Left lung (tissue), 10 donors: Measurements from ENCODE around the gene C16orf86. TPM values are rescaled to one million over a fixed set of nuclear protein-coding genes. Genes with fewer than 3 reads are reported as not detected.
"Not testable (repeated sequence)": the region's sequence is repeated elsewhere in the genome, so short reads cannot be mapped to it uniquely, and the experiment has no call there.

Experiments
- ATAC-seq: fragments of 200-7000 bp; cut with Tn5 transposase; one replicate; pipeline ENCODE4 v1.9.1; 2020; ENCODE audit warnings: moderate library complexity
- DNase-seq, 4 donors: peaks; one replicate each; pipeline ENCODE4 v3.0.0-alpha.2; 2013 to 2020
- H3K27ac ChIP-seq, 2 donors: fragments of 200-600 bp; sonication (generic) in 1 of 2; one replicate each; pipeline versions ENCODE4 v1.5.0 to v1.8.0; 2020 to 2021
- H3K27me3 ChIP-seq, 2 donors: fragments of 200-600 bp; sonication (generic) in 1 of 2; one replicate each; pipeline versions ENCODE4 v1.5.0 to v1.8.0; 2020 to 2021
- H3K36me3 ChIP-seq, 2 donors: fragments of 200-600 bp; sonication (generic) in 1 of 2; one replicate each; pipeline versions ENCODE4 v1.5.0 to v1.8.0; 2020 to 2021
- H3K4me1 ChIP-seq, 2 donors: fragments of 200-600 bp; one replicate each; pipeline ENCODE4 v1.8.0; 2021
- H3K4me3 ChIP-seq, 2 donors: fragments of 200-600 bp; sonication (generic) in 1 of 2; one replicate each; pipeline versions ENCODE4 v1.5.0 to v1.8.0; 2020 to 2021; ENCODE audit warnings: mild to moderate bottlenecking in 1 of 2
- H3K9me3 ChIP-seq, 2 donors: fragments of 200-600 bp; sonication (generic) in 1 of 2; one replicate each; pipeline versions ENCODE4 v1.5.0 to v1.8.0; 2020 to 2021
- intact Hi-C, 2 donors: fragments of 100-400 bp; cut with DNase I; formaldehyde crosslinking; loops; one replicate each; pipeline versions ENCODE4 v1.11.2 to v1.14.2; 2022
- polyA plus RNA-seq, 6 donors: library from polyadenylated mRNA; unstranded; fragments of 120-200 nt; gene quantifications; one replicate each; pipeline ENCODE4 v1.2.1, GENCODE V29; 2013; ENCODE audit not compliant: insufficient read length in 6 of 6
- total RNA-seq, 2 donors: library from RNA; stranded (reverse); fragmentation: NEBNext Ultra II Directional; extraction: Animal tissue kit (Norgen Biotek cat#: 25700); gene quantifications; one replicate each; pipeline ENCODE4 v1.2.1, GENCODE V29; 2021
- TF ChIP-seq, protein P1 (sequence below), 2 donors: fragments of 200-600 bp; sonication (generic) in 1 of 2; IDR thresholded peaks; one replicate each; pipeline versions ENCODE4 v1.5.0 to v1.8.0; 2021; ENCODE audit warnings: antibody characterized with exemption in 2 of 2
- donor health status: DM: no; HTN: yes; CAD: no.
- donor health status: DM: no; HTN: no; CAD: no.

C16orf86 gene
- total and polyA plus RNA-seq, 8 donors: 2.3 to 3.6 (median 2.7) TPM

DNA sequence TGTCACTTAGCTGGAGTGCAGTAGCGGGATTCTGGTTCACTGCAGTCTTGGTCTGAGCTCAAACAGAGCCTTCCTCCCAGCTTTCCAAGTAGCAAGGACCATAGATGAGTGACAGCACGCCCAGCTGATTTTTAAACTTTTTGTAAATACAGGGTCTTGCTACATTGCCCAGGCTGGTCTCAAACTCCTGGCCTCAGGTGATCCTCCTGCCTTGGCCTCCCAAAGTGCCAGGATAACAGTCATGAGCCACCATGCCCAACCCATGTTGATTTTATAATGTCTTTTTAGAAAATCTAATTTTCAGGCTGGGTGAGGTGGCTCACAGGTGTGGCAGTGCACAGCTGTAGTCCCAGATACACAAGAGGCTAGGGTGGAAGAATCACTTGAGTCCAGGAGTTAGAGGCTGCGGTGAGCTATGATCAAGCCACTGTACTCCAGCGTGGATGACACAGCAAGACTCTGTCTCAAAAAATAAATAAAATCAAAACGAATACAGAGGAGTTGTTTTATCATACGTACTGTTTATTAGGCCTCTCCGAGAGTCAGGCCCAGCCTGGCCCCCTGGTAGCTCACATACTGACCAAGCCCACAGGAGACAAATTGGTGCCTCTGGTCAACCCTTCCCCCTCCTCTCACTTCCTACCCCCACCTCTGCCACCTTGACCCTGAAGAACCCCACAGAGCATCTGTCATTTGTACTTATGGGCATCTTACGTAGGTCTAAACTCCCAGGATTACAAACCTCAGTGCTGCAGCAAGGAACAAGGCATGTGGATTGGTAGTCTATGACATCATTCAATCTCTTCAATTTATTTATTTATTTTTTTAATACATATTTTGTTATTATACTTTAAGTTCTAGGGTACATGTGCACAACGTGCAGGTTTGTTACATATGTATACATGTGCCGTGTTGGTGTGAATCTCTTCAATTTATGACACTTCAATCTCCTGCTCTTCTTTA is 13.6 kb downstream of the C16orf86 start:
- intact Hi-C loops: loop anchor here in 1 of 2 donors (10.0 kb wide), 2 partner anchors 145 to 245 kb away; no protein-coding TSS in a partner anchor
- Histone ChIP-seq H3K9me3 (no peaks in the 10 kb centered on the region), H3K4me3 (no peak overlapping the region), H3K36me3 (peaks cover 0 to 37% of the 10 kb centered on the region in 2 donors), H3K27me3 (no peaks in the 10 kb centered on the region), H3K4me1 (peaks cover 0 to 29% of the 10 kb centered on the region in 2 donors), H3K27ac (no peak overlapping the region)
- DNase-seq (no peak), ATAC-seq (no peak)
- TF ChIP-seq, protein P1, sequence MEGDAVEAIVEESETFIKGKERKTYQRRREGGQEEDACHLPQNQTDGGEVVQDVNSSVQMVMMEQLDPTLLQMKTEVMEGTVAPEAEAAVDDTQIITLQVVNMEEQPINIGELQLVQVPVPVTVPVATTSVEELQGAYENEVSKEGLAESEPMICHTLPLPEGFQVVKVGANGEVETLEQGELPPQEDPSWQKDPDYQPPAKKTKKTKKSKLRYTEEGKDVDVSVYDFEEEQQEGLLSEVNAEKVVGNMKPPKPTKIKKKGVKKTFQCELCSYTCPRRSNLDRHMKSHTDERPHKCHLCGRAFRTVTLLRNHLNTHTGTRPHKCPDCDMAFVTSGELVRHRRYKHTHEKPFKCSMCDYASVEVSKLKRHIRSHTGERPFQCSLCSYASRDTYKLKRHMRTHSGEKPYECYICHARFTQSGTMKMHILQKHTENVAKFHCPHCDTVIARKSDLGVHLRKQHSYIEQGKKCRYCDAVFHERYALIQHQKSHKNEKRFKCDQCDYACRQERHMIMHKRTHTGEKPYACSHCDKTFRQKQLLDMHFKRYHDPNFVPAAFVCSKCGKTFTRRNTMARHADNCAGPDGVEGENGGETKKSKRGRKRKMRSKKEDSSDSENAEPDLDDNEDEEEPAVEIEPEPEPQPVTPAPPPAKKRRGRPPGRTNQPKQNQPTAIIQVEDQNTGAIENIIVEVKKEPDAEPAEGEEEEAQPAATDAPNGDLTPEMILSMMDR (IDR thresholded peaks at IDR 0.05): no peak

DNA sequence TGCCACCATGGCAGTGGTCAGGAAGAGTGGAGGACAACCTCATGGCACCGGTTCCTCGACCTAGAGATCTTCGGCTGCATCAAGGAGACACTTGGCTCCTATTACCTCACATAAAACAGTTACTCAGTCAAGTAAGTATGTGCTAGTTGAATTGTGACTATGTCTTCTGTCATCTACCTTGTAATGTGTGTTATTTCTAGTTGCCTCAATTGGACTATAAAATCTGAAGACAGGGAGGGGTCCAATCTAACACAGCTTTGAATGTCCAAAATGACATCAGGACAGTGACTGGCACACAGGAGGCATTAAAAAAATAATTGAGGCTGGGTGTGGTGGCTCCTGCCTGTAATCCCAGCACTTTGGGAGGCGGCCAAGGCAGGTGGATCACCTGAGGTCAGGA is 17.2 kb downstream of the C16orf86 start:
- Histone ChIP-seq H3K27ac (peak overlapping the region in 1 of 2 donors; percentile 78), H3K36me3 (peaks cover 0 to 24% of the 10 kb centered on the region in 2 donors), H3K9me3 (no peaks in the 10 kb centered on the region), H3K4me3 (no peak overlapping the region), H3K27me3 (no peaks in the 10 kb centered on the region), H3K4me1 (peaks cover 0 to 27% of the 10 kb centered on the region in 2 donors)
- ATAC-seq (no peak), DNase-seq (no peak)
- intact Hi-C loops: no loop called here
- TF ChIP-seq, protein P1 (IDR thresholded peaks at IDR 0.05): no peak

DNA sequence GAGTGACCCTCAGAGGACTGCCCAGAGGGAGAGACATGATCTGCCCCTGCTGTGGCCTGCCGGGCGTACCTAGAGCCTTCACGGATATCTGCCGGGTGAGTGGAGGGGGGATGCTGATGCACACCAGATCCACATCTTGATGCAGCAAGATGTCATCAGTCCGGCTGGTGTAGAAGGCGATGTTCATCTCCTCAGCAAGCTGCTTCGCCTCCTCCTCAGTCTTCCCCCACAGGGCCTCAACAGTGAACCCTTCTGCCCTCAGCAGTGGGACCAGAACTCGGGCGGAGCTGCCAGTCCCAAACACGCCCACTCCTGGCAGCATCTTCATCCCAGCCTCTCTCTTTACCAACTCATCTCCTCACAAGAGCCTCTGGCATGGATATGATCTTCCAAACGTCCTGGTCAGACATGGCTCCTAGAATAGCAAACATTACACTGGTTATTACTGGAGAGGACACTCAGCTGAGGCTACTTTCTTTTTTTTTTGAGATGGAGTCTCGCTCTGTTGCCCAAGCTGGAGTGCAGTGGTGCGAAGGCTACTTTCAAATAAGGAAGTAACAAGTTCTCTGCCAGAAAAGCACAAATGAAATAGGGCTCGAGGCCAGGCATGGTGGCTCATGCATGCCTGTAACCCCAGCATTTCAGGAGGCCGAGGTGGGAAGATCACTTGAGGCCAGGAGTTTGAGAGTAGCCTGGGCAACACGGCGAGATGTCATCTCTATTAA is 18.9 kb downstream of the C16orf86 start:
- Histone ChIP-seq H3K27ac (peak overlapping the region; percentile 47 to 78), H3K36me3 (peaks cover 0 to 24% of the 10 kb centered on the region in 2 donors), H3K9me3 (no peaks in the 10 kb centered on the region), H3K4me3 (no peak overlapping the region), H3K4me1 (peaks cover 0 to 33% of the 10 kb centered on the region in 2 donors), H3K27me3 (no peaks in the 10 kb centered on the region)
- intact Hi-C loops: no loop called here
- DNase-seq (peak in 1 of 4 donors; percentile 35), ATAC-seq (no peak)
- TF ChIP-seq, protein P1 (IDR thresholded peaks at IDR 0.05): no peak

DNA sequence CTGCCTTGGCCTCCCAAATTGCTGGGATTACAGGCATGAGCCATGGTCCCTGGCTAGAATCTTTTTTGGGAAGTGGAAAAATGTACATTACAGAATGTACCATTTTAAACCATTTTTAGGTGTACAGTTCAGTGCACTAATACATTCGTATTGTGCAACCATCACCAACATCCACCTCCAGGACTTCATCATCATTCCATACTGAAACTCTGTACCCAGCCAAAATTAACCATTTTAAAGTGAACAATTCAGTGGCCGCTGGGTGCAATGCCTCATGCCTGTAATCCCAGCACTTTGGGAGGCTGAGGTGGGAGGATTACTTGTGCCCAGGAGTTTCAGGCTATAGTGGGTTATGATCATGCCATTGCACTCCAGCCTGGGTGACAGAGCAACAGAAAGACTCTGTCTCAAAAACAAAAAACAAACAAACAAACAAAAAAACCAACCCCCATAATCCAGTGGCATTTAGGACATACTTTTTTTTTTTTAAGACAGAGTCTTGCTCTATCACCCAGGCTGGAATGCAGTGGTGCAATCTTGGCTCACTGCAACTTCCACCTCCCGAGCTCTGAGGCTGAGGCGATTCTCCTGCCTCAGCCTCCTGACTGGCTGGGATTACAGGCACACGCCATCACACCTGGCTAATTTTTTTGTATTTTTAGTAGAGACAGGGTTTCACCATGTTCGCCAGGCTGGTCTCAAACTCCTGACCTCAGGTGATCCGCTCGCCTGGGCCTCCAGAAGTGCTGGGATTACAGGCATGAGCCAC is 27.1 kb downstream of the C16orf86 start:
- intact Hi-C loops, DNase-seq, H3K4me3 ChIP-seq, H3K27me3 ChIP-seq, H3K36me3 ChIP-seq, H3K27ac ChIP-seq, H3K9me3 ChIP-seq, ATAC-seq: not testable (repeated sequence)
- peaks cover 0 to 31% of the 10 kb centered on the region in 2 donors for H3K4me1 ChIP-seq

DNA sequence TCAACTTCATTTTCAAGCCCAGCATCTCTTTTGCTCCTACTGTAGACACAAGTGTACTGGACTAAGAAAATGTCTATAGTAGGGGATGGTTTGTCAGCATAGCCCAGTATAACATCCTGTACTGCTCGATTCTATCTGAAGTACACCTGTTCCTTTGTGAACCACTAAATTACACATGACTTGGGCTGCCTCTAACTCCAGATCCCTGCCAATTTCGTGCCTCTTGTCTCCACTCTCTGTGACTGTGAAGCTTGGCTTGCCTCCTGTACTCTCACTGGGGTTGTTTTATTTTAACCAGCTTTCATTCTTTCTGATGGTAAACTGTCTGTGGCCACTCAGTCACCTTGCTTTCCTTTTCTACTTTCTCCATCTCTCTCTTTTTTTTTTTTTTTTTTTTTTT is 28.0 kb downstream of the C16orf86 start:
- ATAC-seq (no peak), DNase-seq (no peak)
- Histone ChIP-seq H3K9me3 (no peaks in the 10 kb centered on the region), H3K4me3 (no peak overlapping the region), H3K27ac (no peak overlapping the region), H3K36me3 (peaks cover 0 to 8% of the 10 kb centered on the region in 2 donors), H3K27me3 (no peaks in the 10 kb centered on the region), H3K4me1 (peaks cover 0 to 25% of the 10 kb centered on the region in 2 donors)
- intact Hi-C loops: no loop called here
- TF ChIP-seq, protein P1 (IDR thresholded peaks at IDR 0.05): no peak
